Limb (tissue), 2 donors: ENCODE results near the gene PCDH12.

Experiments
- DNase-seq, 2 donors: peaks; one replicate each; pipeline ENCODE4 v3.0.0-alpha.2; 2016; ENCODE audit errors: extremely low spot score in 2 of 2

Gene PCDH12

DNA sequence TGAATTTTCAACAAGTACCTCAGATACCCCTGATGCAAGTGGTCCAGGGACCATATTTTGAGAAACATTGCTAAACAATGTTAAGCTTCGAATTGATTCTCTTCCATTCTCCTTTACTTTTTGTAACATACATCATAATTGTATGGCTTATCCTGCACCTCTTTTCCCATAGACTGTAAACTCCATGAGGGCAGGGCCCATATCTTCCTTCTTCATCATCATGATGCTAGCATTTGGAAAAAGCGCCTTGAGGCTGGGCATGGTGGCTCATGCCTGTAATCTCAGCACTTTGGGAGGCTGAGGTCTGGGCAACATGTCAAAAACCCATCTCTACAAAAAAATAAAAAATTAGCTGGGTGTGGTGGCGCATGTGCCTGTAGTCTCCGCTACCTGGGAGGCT lies 48.8 kb downstream of the PCDH12 start:
- no peak for DNase-seq

DNA sequence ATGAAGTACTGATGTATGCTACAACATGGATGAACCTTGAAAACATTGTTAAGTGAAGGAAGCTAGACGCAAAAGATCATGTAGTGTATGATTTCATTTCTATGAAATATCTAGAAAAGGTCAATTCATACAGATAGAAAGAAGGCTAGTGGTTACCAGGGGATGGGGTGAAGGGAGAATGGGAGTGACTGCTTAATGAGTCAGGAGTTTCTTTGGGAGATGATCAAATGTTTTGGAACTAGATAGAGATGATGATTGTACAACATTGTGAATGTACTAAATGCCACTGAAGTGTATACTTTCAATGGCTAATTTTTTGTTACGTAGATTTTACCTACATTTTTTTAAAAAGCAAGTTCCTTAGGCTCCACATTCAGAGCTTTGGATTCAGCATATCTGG lies 49.2 kb downstream of the PCDH12 start:
- no peak for DNase-seq

- no peak for DNase-seq
Measured at GRCh38 chr5:141906972-141907371, 51.0 kb downstream of the PCDH12 start.

DNA sequence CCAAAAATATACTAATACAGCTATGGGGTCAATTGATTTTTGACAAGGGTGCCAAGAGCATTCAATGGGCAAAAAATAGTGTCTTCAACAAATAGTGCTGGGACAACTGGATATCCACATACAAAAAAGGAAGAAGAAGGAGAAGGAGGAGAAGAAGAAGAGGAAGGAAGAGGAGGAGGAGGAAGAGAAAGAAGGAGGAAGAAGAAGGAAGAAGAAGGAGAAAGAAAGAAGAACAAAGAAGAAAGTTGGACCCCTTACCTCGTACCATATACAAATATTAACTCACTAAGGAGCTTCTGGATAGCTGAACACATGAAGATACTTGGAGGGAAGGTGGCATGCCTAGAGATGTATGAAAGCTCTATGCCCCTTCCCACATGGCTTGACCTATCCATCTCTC lies 51.5 kb downstream of the PCDH12 start:
- DNase-seq: no peak

DNA sequence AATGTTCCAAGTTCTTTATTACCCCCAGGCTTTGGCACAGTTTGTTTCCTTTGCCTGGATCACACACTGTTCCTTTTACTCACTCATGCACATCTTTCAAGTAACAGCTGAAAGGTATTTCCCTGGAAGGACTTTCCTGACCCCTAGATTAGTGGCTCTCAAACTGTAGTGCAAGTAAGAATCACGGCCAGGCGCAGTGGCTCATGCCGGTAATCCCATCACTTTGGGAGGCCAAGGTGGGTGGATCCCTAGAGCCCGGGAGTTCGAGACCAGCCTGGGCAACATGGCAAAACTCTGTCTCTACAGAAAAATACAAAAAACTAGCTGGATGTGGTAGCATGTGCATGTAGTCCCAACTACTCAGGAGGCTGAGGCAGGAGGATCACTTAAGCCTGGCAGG lies 53.5 kb downstream of the PCDH12 start:
- no peak for DNase-seq

DNA sequence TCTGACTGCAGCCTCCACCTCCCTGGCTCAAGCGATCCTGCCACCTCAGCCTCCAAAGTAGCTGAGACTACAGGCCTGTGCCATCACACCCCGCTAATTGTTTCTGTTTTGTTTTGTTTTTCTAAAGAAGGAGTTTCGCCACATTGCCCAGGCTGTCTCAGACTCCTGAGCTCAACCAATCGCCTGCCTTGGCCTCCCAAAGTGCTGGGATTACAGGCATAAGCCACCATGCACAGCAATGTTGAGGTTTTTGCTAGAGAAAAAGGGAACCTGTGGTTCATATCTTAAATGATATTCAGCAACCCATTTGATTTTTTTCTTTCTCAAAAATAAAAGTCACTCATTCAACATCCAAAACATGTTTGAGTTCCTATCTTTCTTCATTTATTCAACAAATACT lies 54.7 kb downstream of the PCDH12 start:
- DNase-seq: no peak

DNA sequence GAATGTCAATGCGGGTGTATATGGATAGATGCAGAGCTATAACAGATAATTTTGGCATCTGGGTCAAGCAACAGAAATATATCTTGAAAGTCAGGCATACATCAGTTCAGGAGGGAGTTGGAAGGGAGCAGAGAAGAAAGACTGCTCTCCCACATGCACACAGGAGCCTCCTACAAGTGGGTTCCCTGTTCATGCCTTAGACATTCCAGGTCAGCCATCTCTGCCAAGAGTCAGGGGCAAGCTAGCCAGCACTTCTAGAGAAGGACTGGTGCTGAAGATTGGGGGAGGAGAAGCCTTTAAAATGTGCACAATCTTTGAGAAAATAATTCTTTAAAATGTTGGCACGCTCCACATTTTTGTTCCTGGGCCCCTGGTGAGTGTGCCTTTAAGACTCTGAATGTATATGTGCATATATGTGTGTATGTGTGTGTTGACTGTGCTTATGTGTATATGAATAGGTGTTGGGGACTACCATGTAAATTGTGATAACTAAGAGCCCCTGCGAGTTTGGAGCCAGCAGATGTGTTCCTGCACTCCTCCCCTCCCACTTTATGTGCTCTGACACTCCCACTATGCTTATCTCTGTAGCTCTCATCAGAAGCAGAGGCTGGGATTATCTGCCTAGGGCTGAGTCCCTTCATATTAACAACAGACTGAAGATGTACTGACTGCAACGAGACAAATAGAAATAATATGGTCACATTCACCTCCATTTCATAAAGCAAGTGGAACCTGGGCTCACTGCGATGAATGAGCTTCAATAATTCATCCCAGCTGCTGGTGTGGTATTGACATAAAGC lies 55.8 kb downstream of the PCDH12 start:
- no peak for DNase-seq

GRCh38 chr5:141898448-141899049 lies 59.5 kb downstream of the PCDH12 start:
- DNase-seq: no peak

DNA sequence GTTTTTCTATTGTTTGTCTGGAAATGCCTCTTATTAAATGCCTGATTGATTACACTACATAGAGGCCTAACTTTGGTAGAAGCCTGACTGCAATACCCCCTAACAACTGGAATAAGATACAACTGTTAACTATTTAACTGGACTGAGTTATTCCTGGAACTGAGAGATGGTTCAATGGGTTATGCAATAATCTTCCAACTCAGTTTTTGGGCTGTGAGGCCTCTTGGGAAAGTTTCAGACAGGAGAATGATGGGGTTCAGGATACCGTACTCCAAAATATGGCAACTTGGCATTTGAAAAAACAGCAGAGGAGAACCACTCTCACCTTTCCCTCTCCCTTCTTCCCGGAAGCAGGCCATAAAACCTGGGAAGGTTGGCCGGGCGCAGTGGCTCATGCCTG lies 60.6 kb downstream of the PCDH12 start:
- no peak for DNase-seq
